HepG2 (cell line): ENCODE measurements around the gene PLEKHB1. TPM values are rescaled to one million over a fixed set of nuclear protein-coding genes. Genes with fewer than 3 reads are reported as not detected.

Experiments
- ARID5B ChIP-seq: IDR thresholded peaks from 2 replicates; pipeline ENCODE4 v1.4.0; 2020; ENCODE audit warnings: mild to moderate bottlenecking, missing genetic modification reagents
- CC2D1A ChIP-seq: sonication (generic); formaldehyde crosslinking; IDR thresholded peaks from 2 replicates; pipeline ENCODE4 v1.8.1; 2023; ENCODE audit warnings: mild to moderate bottlenecking, missing genetic modification reagents
- KDM4B ChIP-seq: sonication (generic); formaldehyde crosslinking; IDR thresholded peaks from 2 replicates; pipeline ENCODE4 v1.4.0; 2020; ENCODE audit warnings: missing genetic modification reagents
- MED1 ChIP-seq: sonication (generic); formaldehyde crosslinking; IDR thresholded peaks from 2 replicates; pipeline ENCODE4 v1.4.0; 2020; ENCODE audit warnings: missing genetic modification reagents
- PAXIP1 ChIP-seq: sonication (generic); formaldehyde crosslinking; conservative IDR thresholded peaks from 2 replicates; pipeline ENCODE4 v1.4.0; 2020; ENCODE audit warnings: mild to moderate bottlenecking, missing genetic modification reagents, moderate library complexity
- PRMT3 ChIP-seq: sonication (generic); formaldehyde crosslinking; IDR thresholded peaks from 2 replicates; pipeline ENCODE4 v1.8.1; 2022; ENCODE audit warnings: low read depth, mild to moderate bottlenecking, moderate library complexity, missing genetic modification reagents, borderline replicate concordance
- RARA ChIP-seq: IDR thresholded peaks from 2 replicates; pipeline ENCODE4 v1.6.1; 2016; ENCODE audit warnings: missing genetic modification reagents, missing compliant biosample characterization
- TARDBP ChIP-seq: sonication (generic); formaldehyde crosslinking; IDR thresholded peaks from 2 replicates; pipeline ENCODE4 v1.8.0; 2022; ENCODE audit warnings: mild to moderate bottlenecking, missing genetic modification reagents
- THAP8 ChIP-seq: sonication (generic); formaldehyde crosslinking; IDR thresholded peaks from 2 replicates; pipeline ENCODE4 v1.5.1; 2020; ENCODE audit warnings: missing genetic modification reagents, mild to moderate bottlenecking, borderline replicate concordance
- XRCC5 ChIP-seq: fragments of 200-400 bp; formaldehyde crosslinking; optimal IDR thresholded peaks from 2 replicates; pipeline ENCODE3; 2017; ENCODE audit warnings: mild to moderate bottlenecking, low read length
- ZBTB1 ChIP-seq: sonication (generic); formaldehyde crosslinking; IDR thresholded peaks from 2 replicates; pipeline ENCODE4 v1.4.0; 2020; ENCODE audit warnings: missing genetic modification reagents, borderline replicate concordance
- ZBTB26 ChIP-seq: IDR thresholded peaks from 2 replicates; pipeline ENCODE4 v1.6.1; 2016; ENCODE audit warnings: missing compliant biosample characterization, missing genetic modification reagents, borderline replicate concordance
- ZFP90 ChIP-seq: sonication (generic); formaldehyde crosslinking; IDR thresholded peaks from 2 replicates; pipeline ENCODE4 v1.8.0; 2022; ENCODE audit warnings: missing genetic modification reagents, mild to moderate bottlenecking, inconsistent platforms, borderline replicate concordance
- ZNF337 ChIP-seq: sonication (generic); formaldehyde crosslinking; IDR thresholded peaks from 2 replicates; pipeline ENCODE4 v1.5.1; 2020; ENCODE audit warnings: missing genetic modification reagents, low read depth, mild to moderate bottlenecking, borderline replicate concordance
- ZNF547 ChIP-seq: sonication (generic); formaldehyde crosslinking; IDR thresholded peaks from 2 replicates; pipeline ENCODE4 v1.5.1; 2020; ENCODE audit warnings: mild to moderate bottlenecking, missing genetic modification reagents
- ZNF850 ChIP-seq: sonication (generic); formaldehyde crosslinking; conservative IDR thresholded peaks from 2 replicates; pipeline ENCODE4 v1.9.0; 2021; ENCODE audit warnings: mild to moderate bottlenecking, missing genetic modification reagents
- polyA plus RNA-seq, 8 experiments: library from polyadenylated mRNA; depleted of rRNA in 3 of 8; stranded (reverse) in 7 of 8; unstranded in 1 of 8; fragments of >200 nt; fragmentation: Illumina TruSeq in 4 of 8; extraction: Trizol in 4 of 8; gene quantifications; 2 replicates each; pipeline versions ENCODE4 v1.2.1 to v1.2.3, GENCODE V29; 2011 to 2016; ENCODE audit warnings: low read depth in 4 of 8, missing spikeins in 1 of 8, mixed read lengths in 1 of 8; ENCODE audit not compliant: insufficient read depth in 1 of 8
- total RNA-seq, 5 experiments: library from RNA; depleted of rRNA; stranded (reverse); fragments of >200 nt; fragmentation: Illumina TruSeq; extraction: Trizol; gene quantifications; 2 replicates each; pipeline ENCODE4 v1.2.3, GENCODE V29; 2016; ENCODE audit warnings: low read depth in 1 of 5

The PLEKHB1 gene
- total and polyA plus RNA-seq, 2 of the 13 experiments (the other 11 are each of a cell fraction or from before 2014, with no cell fraction given), result 68.0 to 99.3 TPM

- no peak for TF ChIP-seq ZBTB26 (CRISPR knock-in tag)
- TF ChIP-seq KDM4B (CRISPR knock-in tag), result no peak
- TF ChIP-seq PAXIP1, result peak; percentile 95
- TF ChIP-seq XRCC5, result peak; percentile 76
- TF ChIP-seq RARA (CRISPR knock-in tag), result peak; percentile 49
- no peak for TF ChIP-seq ZNF547 (CRISPR knock-in tag)
- peak; percentile 63; the same call in 1 of the 2 replicates for TF ChIP-seq ARID5B (CRISPR knock-in tag)
- no peak for TF ChIP-seq THAP8 (CRISPR knock-in tag)
- peak; percentile 50; the same call in 1 of the 2 replicates for TF ChIP-seq MED1 (CRISPR knock-in tag)
- 0 out of 2 replicates have a peak, but pooled peaks have one; percentile 1 for TF ChIP-seq ZFP90 (CRISPR knock-in tag)
- peak; percentile 63; the same call in 1 of the 2 replicates for TF ChIP-seq TARDBP
- TF ChIP-seq PRMT3 (CRISPR knock-in tag), result no peak
- TF ChIP-seq ZNF850 (CRISPR knock-in tag), result no peak
- TF ChIP-seq ZBTB1 (CRISPR knock-in tag), result no peak
- no peak for TF ChIP-seq ZNF337 (CRISPR knock-in tag)
- no peak for TF ChIP-seq CC2D1A (CRISPR knock-in tag)
These were observed 5.8 kb downstream of the PLEKHB1 start (continued) for GRCh38 chr11:73652046-73652730.
